CD4-positive, alpha-beta memory T cell (primary cell): ENCODE measurements around the gene TCHH. TPM values are rescaled to one million over a fixed set of nuclear protein-coding genes. Genes with fewer than 3 reads are reported as not detected.

Source experiments
- CTCF ChIA-PET: fragments of 350-600 bp; sonication (Branson Sonifier 250); formaldehyde crosslinking; loops from one replicate; lab custom pipeline; 2021; ENCODE audit warnings: inconsistent platforms; ENCODE audit not compliant: partially characterized antibody; lab: Charles Lee
- POLR2A ChIA-PET: fragments of 350-600 bp; sonication (Branson Sonifier 250); formaldehyde crosslinking; loops from one replicate; lab custom pipeline; 2021; ENCODE audit not compliant: partially characterized antibody; lab: Charles Lee
- DNase-seq, 5 donors: peaks; one replicate each; pipeline versions ENCODE4 v3.0.0 to v3.0.0-alpha.2; 2020 to 2022; ENCODE audit warnings: mixed read lengths in 1 of 5
- H3K27ac ChIP-seq: one replicate; pipeline ENCODE4 v1.7.0; 2013; ENCODE audit warnings: low read depth, low read length
- H3K27me3 ChIP-seq: 2 replicates; pipeline ENCODE4 v1.7.0; 2013; ENCODE audit warnings: mild to moderate bottlenecking, low read length, moderate library complexity; ENCODE audit not compliant: insufficient read depth
- H3K36me3 ChIP-seq: 2 replicates; pipeline ENCODE4 v1.7.0; 2013; ENCODE audit warnings: mild to moderate bottlenecking, low read length, moderate library complexity; ENCODE audit not compliant: insufficient read depth
- H3K4me1 ChIP-seq: 2 replicates; pipeline ENCODE4 v1.7.0; 2013; ENCODE audit warnings: mild to moderate bottlenecking, low read length, moderate library complexity; ENCODE audit not compliant: insufficient read depth
- H3K4me3 ChIP-seq, 2 donors: one replicate each; pipeline ENCODE4 v1.7.0; 2013; ENCODE audit warnings: low read length in 2 of 2, mild to moderate bottlenecking in 1 of 2
- H3K9me3 ChIP-seq, 2 donors: one replicate each; pipeline ENCODE4 v1.7.0; 2013; ENCODE audit warnings: low read length in 2 of 2, control low read depth in 1 of 2; ENCODE audit not compliant: control insufficient read depth in 1 of 2
- H3K27ac Mint-ChIP-seq, 7 donors: one replicate each; pipeline ENCODE4 v1.8.0; 2020 to 2021; ENCODE audit warnings: mixed read lengths in 7 of 7, mild to moderate bottlenecking in 6 of 7, inconsistent platforms in 3 of 7, moderate library complexity in 3 of 7
- H3K27me3 Mint-ChIP-seq, 2 donors: one replicate each; pipeline ENCODE4 v1.8.0; 2020 to 2021; ENCODE audit warnings: mixed read lengths in 2 of 2
- H3K36me3 Mint-ChIP-seq, 2 donors: one replicate each; pipeline ENCODE4 v1.8.0; 2020 to 2021; ENCODE audit warnings: mixed read lengths in 2 of 2, inconsistent platforms in 1 of 2, mild to moderate bottlenecking in 1 of 2
- H3K4me1 Mint-ChIP-seq, 4 donors: one replicate each; pipeline ENCODE4 v1.8.0; 2020 to 2021; ENCODE audit warnings: mixed read lengths in 4 of 4, mild to moderate bottlenecking in 1 of 4
- H3K4me3 Mint-ChIP-seq, 8 donors: one replicate each; pipeline ENCODE4 v1.8.0; 2020 to 2021; ENCODE audit warnings: mixed read lengths in 8 of 8, mild to moderate bottlenecking in 7 of 8, moderate library complexity in 6 of 8, inconsistent platforms in 3 of 8
- H3K9me3 Mint-ChIP-seq, 8 donors: one replicate each; pipeline ENCODE4 v1.8.0; 2020 to 2021; ENCODE audit warnings: mixed read lengths in 8 of 8, mild to moderate bottlenecking in 5 of 8, inconsistent platforms in 3 of 8, moderate library complexity in 1 of 8
- intact Hi-C: fragments of 100-400 bp; cut with micrococcal nuclease; formaldehyde crosslinking; loops from one replicate; pipeline ENCODE4 v1.15.1; 2023
- polyA plus RNA-seq, 2 donors: library from polyadenylated mRNA; unstranded; fragments of 300-500 nt; fragmentation: Illumina TruSeq; gene quantifications; one replicate each; pipeline ENCODE4 v1.2.3, GENCODE V29; 2021
- total RNA-seq, 2 experiments: library from RNA; stranded (reverse); gene quantifications; one replicate each; pipeline ENCODE4 v1.2.3, GENCODE V29; 2021

TCHH gene, protein sequence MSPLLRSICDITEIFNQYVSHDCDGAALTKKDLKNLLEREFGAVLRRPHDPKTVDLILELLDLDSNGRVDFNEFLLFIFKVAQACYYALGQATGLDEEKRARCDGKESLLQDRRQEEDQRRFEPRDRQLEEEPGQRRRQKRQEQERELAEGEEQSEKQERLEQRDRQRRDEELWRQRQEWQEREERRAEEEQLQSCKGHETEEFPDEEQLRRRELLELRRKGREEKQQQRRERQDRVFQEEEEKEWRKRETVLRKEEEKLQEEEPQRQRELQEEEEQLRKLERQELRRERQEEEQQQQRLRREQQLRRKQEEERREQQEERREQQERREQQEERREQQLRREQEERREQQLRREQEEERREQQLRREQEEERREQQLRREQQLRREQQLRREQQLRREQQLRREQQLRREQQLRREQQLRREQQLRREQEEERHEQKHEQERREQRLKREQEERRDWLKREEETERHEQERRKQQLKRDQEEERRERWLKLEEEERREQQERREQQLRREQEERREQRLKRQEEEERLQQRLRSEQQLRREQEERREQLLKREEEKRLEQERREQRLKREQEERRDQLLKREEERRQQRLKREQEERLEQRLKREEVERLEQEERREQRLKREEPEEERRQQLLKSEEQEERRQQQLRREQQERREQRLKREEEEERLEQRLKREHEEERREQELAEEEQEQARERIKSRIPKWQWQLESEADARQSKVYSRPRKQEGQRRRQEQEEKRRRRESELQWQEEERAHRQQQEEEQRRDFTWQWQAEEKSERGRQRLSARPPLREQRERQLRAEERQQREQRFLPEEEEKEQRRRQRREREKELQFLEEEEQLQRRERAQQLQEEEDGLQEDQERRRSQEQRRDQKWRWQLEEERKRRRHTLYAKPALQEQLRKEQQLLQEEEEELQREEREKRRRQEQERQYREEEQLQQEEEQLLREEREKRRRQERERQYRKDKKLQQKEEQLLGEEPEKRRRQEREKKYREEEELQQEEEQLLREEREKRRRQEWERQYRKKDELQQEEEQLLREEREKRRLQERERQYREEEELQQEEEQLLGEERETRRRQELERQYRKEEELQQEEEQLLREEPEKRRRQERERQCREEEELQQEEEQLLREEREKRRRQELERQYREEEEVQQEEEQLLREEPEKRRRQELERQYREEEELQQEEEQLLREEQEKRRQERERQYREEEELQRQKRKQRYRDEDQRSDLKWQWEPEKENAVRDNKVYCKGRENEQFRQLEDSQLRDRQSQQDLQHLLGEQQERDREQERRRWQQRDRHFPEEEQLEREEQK (N-terminal part only)
- under 1 TPM in 1 of 2 experiments, not detected in 1; 0.06 TPM for total RNA-seq
- polyA plus RNA-seq, result not detected

DNA sequence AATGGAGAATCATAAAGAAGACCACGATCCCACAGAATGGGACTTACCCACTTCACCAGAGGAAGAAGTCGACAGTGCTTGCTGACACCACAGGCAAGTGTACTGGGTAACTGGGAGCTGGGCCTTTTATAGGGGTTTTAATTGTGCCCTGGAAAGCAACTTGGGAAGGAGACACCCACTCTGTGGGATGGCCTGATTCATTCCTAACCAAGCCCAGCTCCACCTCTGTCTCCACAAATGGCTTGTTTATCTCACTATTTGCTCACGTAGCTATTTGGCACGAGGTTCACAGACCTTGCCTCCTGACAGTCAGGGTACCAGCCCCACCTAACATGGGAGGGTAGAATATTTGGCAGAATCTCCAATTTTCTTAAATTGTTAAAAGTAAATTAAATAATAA lies at the start of gene TCHH:
TCHH (minus strand) TSS at position 101 of the 400 bp plus-strand sequence. CDS start 1,364 bp downstream, outside the sequence.
- POLR2A ChIA-PET, result no interaction called here
- Histone ChIP-seq H3K36me3 (no peaks in the 10 kb centered on the region), H3K27ac (no peak within 1 kb of the TSS), H3K4me1 (peaks cover 21% of the 10 kb centered on the region), H3K4me3 (no peak within 1 kb of the TSS), H3K9me3 (no peaks in the 10 kb centered on the region), H3K27me3 (peaks cover 18% of the 10 kb centered on the region)
- no peaks in the 10 kb centered on the region for H3K36me3 Mint-ChIP-seq
- intact Hi-C loops, result loop anchor here (10.0 kb wide), 1 partner anchor 61 kb away; no protein-coding TSS in a partner anchor
- no peaks in the 10 kb centered on the region for H3K4me1 Mint-ChIP-seq
- H3K27ac Mint-ChIP-seq, result no peak within 1 kb of the TSS
- H3K9me3 Mint-ChIP-seq, result peaks cover 0 to 3% (median 0%) of the 10 kb centered on the region in 8 donors
- peaks cover 10 to 31% of the 10 kb centered on the region in 2 donors for H3K27me3 Mint-ChIP-seq
- no peak for DNase-seq
- CTCF ChIA-PET, result no interaction called here
- H3K4me3 Mint-ChIP-seq, result no peak within 1 kb of the TSS

DNA sequence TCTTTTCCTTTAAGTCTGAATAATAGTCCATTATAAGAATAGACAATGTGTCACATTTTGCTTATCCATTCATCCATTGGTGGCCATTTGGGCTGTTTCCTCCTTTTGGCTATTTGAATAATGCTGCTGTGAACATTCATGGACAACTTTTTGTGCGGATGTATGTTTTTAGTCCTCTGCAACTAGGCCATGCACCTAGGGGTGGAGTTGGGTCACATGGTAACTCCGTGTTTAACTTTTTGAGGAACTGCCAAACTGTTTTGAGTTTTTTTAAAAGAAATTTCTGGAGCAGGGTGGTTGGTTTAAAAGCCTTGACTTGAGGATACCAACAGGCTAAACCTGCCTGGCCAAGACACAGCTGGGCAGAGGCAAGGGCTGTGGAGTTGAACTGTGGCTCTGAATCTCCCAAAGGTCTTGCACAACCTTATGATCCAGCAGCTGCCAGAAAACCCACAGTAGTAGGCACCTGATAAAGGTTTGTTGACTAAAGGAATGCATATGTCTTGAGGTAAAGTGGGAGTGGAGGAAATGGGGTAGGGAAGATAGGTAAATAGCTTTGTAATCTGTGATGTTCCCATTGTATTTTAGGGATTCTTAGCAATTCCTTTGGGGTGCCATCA lies 49.4 kb upstream of the TCHH start:
- ChIA-PET POLR2A (no interaction called here), CTCF (no interaction called here)
- Histone ChIP-seq H3K27me3 (peaks cover 6% of the 10 kb centered on the region), H3K9me3 (no peaks in the 10 kb centered on the region), H3K36me3 (no peaks in the 10 kb centered on the region), H3K4me3 (no peak overlapping the region), H3K4me1 (no peaks in the 10 kb centered on the region), H3K27ac (no peak overlapping the region)
- no peak overlapping the region for H3K4me3 Mint-ChIP-seq
- H3K9me3 Mint-ChIP-seq, result peaks cover 0 to 2% (median 0%) of the 10 kb centered on the region in 8 donors
- DNase-seq, result no peak
- peaks cover 4 to 14% of the 10 kb centered on the region in 2 donors for H3K27me3 Mint-ChIP-seq
- H3K27ac Mint-ChIP-seq, result no peak overlapping the region
- H3K36me3 Mint-ChIP-seq, result no peaks in the 10 kb centered on the region
- peaks cover 6 to 7% (median 6%) of the 10 kb centered on the region in 4 donors for H3K4me1 Mint-ChIP-seq
- intact Hi-C loops, result no loop called here

DNA sequence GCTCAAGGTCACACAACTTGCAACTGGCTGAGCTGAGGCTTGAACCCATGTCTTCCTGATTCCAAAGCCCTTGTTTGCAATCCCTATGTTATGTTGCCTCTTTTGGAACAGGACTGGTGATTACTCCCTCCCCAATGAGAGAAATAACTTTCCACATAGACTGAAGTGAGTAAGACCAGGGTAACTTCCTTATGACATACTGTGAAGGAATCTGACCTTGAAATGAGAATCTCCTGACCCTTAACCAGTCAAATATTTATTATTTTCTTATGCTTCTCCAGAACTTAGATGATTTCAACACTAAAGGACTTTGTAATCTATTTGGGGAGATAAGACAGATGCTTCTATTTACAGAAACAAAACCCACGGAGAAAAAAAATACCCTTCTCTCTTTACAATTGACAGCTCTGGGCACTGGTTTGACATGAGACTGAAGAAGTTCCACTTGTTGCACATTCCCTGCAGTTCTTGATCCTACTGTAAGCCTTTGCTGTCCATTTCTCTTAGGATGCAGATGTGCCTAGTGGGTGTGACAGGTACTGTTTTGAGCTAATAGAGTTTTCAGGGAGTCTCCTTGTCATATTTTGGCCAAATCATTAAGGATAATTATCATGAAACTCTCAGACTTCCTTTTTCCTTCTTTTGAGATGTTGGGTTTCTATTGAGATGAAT lies 47.7 kb upstream of the TCHH start:
- peaks cover 0 to 2% (median 0%) of the 10 kb centered on the region in 8 donors for H3K9me3 Mint-ChIP-seq
- CTCF ChIA-PET, result interaction anchor here (1.1 to 1.5 kb wide), 2 partner anchors 278 to 296 kb away, joined by 3 to 4 read pairs; no protein-coding TSS in a partner anchor

DNA sequence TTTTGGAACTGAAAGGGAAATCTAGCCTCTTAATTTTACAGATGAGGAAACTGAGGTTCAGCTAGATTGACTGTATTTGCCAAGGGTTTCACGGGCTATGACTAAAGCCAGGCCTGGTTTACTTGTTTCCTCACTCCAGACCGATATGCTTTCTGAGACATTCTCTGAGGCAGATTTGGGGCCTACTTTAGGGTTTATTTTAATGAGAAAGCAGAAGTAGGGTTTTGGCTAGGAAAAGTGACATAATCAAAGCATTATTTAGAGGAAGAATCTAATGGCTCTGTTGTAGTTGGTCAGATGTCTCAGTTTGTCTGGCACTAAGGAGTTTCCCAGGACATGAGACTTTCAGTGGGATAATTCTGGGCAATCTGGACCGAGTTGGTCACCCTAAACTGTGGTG lies 45.3 kb upstream of the TCHH start:
- H3K4me3 Mint-ChIP-seq, result no peak overlapping the region
- peaks cover 0 to 2% (median 0%) of the 10 kb centered on the region in 8 donors for H3K9me3 Mint-ChIP-seq
- H3K27me3 ChIP-seq, result peaks cover 6% of the 10 kb centered on the region
- no peak overlapping the region for H3K27ac Mint-ChIP-seq
- no peak overlapping the region for H3K27ac ChIP-seq
- intact Hi-C loops, result no loop called here
- DNase-seq, result no peak
- H3K4me3 ChIP-seq, result no peak overlapping the region
- H3K4me1 ChIP-seq, result no peaks in the 10 kb centered on the region
- H3K9me3 ChIP-seq, result no peaks in the 10 kb centered on the region
- H3K36me3 ChIP-seq, result no peaks in the 10 kb centered on the region
- H3K27me3 Mint-ChIP-seq, result peaks cover 4 to 8% of the 10 kb centered on the region in 2 donors
- ChIA-PET POLR2A (no interaction called here), CTCF (interaction anchor here (0.9 to 1.5 kb wide), 2 partner anchors 20 to 25 kb away, joined by 3 to 4 read pairs; no protein-coding TSS in a partner anchor)
- H3K4me1 Mint-ChIP-seq, result peaks cover 1 to 2% (median 1%) of the 10 kb centered on the region in 4 donors
- no peaks in the 10 kb centered on the region for H3K36me3 Mint-ChIP-seq

More for the DNA sequence above, 47.7 kb upstream of the TCHH start:
- no peak for DNase-seq
- peaks cover 6% of the 10 kb centered on the region for H3K27me3 ChIP-seq
- Mint-ChIP-seq H3K36me3 (no peaks in the 10 kb centered on the region), H3K27me3 (peaks cover 4 to 13% of the 10 kb centered on the region in 2 donors), H3K27ac (no peak overlapping the region), H3K4me1 (peaks cover 6 to 7% (median 6%) of the 10 kb centered on the region in 4 donors), H3K4me3 (no peak overlapping the region)
- no peaks in the 10 kb centered on the region for H3K9me3 ChIP-seq
- intact Hi-C loops, result no loop called here
- no peaks in the 10 kb centered on the region for H3K4me1 ChIP-seq
- no peaks in the 10 kb centered on the region for H3K36me3 ChIP-seq
- no peak overlapping the region for H3K4me3 ChIP-seq
- POLR2A ChIA-PET, result interaction anchor here (0.7 kb wide), 1 partner anchor 233 kb away, joined by 3 read pairs; no protein-coding TSS in a partner anchor
- H3K27ac ChIP-seq, result no peak overlapping the region

DNA sequence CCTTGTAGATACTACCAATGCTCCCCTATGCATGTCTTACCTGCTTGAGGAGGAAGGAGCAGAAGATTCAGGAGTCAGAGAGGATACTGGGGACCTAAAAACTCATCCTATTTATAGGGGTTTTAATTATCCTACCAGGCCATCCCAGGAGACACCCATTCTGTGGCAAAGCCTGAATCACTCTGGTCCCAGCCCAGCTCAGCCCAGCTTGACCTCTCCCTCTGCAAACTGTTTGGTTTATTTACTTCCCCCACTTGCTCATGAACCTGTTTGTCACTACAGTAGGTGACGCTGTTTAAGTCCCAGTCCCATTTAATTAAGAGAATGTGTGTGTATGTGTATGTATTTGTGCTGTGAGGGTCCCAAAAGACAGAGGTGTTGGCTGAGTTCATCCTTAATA lies 43.9 kb upstream of the TCHH start, which contains the start of gene RPTN:
RPTN (minus strand) TSS at position 85 of the 400 bp plus-strand sequence. CDS start 1,339 bp downstream, outside the sequence.
- Histone ChIP-seq H3K9me3 (no peaks in the 10 kb centered on the region), H3K4me1 (peaks cover 7% of the 10 kb centered on the region), H3K27ac (no peak within 1 kb of the TSS), H3K36me3 (no peaks in the 10 kb centered on the region), H3K27me3 (peaks cover 6% of the 10 kb centered on the region), H3K4me3 (no peak within 1 kb of the TSS)
- H3K36me3 Mint-ChIP-seq, result no peaks in the 10 kb centered on the region
- peaks cover 5% of the 10 kb centered on the region in 2 donors for H3K27me3 Mint-ChIP-seq
- no peak for DNase-seq
- ChIA-PET CTCF (interaction anchor here (1.5 kb wide), 1 partner anchor 26 kb away, joined by 4 read pairs; no protein-coding TSS in a partner anchor), POLR2A (no interaction called here)
- H3K4me1 Mint-ChIP-seq, result peaks cover 6 to 12% (median 9%) of the 10 kb centered on the region in 4 donors
- intact Hi-C loops, result no loop called here
- peaks cover 0 to 1% (median 0%) of the 10 kb centered on the region in 8 donors for H3K9me3 Mint-ChIP-seq
- H3K27ac Mint-ChIP-seq, result no peak within 1 kb of the TSS
- H3K4me3 Mint-ChIP-seq, result no peak within 1 kb of the TSS

DNA sequence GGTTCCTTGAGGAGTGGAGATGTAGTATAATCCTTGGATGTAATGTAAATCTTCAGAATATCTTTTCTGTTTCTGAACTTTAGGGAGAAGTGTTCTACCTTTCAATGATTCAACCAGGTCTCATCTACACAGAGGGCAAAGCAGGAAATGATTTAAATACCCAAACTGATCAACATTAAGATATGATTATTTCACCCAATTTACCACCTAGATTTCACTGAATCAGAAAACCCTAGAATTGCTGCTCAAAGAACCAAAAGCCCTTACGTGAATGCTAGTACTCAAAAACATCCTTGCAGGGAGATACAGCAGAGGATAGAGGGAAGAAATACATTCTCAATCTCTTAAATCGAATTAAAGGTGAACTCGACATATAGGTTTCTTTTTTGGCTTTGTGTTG lies 38.8 kb upstream of the TCHH start:
- Mint-ChIP-seq H3K4me3 (no peak overlapping the region), H3K4me1 (peaks cover 9 to 24% (median 13%) of the 10 kb centered on the region in 4 donors), H3K27ac (no peak overlapping the region), H3K27me3 (peaks cover 3 to 4% of the 10 kb centered on the region in 2 donors), H3K36me3 (no peaks in the 10 kb centered on the region), H3K9me3 (peaks cover 0 to 3% (median 2%) of the 10 kb centered on the region in 8 donors)
- no peak for DNase-seq
- no peak overlapping the region for H3K27ac ChIP-seq
- POLR2A ChIA-PET, result no interaction called here
- intact Hi-C loops, result loop anchor here (1.0 kb wide), 1 partner anchor 25 kb away; no protein-coding TSS in a partner anchor
- H3K4me1 ChIP-seq, result peaks cover 7% of the 10 kb centered on the region
- CTCF ChIA-PET, result no interaction called here
- no peaks in the 10 kb centered on the region for H3K27me3 ChIP-seq
- no peak overlapping the region for H3K4me3 ChIP-seq
- H3K36me3 ChIP-seq, result no peaks in the 10 kb centered on the region
- H3K9me3 ChIP-seq, result no peaks in the 10 kb centered on the region
